Upper lobe of left lung (tissue), 4 donors: Measurements from ENCODE around the gene EZH2.

ENCODE experiments used
- EP300 ChIP-seq, 4 donors: sonication (generic); formaldehyde crosslinking; IDR thresholded peaks; one replicate each; pipeline ENCODE4 v1.5.1; 2017; ENCODE audit warnings: antibody characterized with exemption in 4 of 4, control low read depth in 2 of 4
- POLR2A ChIP-seq, 4 donors: fragments of 450-650 bp; IDR thresholded peaks; one replicate each; pipeline ENCODE4 v1.5.1; 2016 to 2017; ENCODE audit warnings: antibody characterized with exemption in 4 of 4, mild to moderate bottlenecking in 2 of 4
- POLR2AphosphoS5 ChIP-seq, 2 donors: sonication (generic); formaldehyde crosslinking; IDR thresholded peaks; one replicate each; pipeline ENCODE4 v1.5.1; 2017; ENCODE audit warnings: antibody characterized with exemption in 2 of 2
- TF ChIP-seq, protein P1 (sequence below), 6 experiments: fragments of 450-650 bp in 4 of 6; fragments of 200-600 bp in 2 of 6; sonication (generic) in 2 of 6; IDR thresholded peaks; one replicate each; pipeline ENCODE4 v1.5.1; 2016 to 2019; ENCODE audit warnings: antibody characterized with exemption in 6 of 6

DNA sequence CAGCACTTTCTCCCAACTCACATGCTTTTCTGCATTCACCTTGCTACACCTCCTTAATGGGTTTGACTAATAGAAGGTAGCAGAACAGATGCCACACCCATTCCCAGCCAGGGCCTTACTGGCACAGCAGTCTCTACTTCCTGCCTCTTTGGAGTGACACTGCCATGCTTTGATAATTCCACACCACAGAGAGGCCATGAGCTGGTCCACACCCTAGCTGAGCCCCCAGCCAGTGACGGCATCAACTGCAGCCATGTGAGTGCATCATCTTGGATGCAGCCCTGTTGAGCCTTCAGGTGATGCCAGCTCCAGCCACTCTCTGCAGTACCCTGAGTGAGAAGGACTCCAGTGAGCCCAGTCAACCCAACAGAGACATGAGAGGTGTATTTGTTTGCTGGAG is 27.5 kb upstream of the EZH2 start:
- TF ChIP-seq, protein P1, sequence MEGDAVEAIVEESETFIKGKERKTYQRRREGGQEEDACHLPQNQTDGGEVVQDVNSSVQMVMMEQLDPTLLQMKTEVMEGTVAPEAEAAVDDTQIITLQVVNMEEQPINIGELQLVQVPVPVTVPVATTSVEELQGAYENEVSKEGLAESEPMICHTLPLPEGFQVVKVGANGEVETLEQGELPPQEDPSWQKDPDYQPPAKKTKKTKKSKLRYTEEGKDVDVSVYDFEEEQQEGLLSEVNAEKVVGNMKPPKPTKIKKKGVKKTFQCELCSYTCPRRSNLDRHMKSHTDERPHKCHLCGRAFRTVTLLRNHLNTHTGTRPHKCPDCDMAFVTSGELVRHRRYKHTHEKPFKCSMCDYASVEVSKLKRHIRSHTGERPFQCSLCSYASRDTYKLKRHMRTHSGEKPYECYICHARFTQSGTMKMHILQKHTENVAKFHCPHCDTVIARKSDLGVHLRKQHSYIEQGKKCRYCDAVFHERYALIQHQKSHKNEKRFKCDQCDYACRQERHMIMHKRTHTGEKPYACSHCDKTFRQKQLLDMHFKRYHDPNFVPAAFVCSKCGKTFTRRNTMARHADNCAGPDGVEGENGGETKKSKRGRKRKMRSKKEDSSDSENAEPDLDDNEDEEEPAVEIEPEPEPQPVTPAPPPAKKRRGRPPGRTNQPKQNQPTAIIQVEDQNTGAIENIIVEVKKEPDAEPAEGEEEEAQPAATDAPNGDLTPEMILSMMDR (IDR thresholded peaks at IDR 0.05) = no peak
- TF ChIP-seq POLR2A (IDR thresholded peaks at IDR 0.05) (no peak), POLR2AphosphoS5 (IDR thresholded peaks at IDR 0.05) (no peak), EP300 (IDR thresholded peaks at IDR 0.05) (no peak)
